ENCODE data around the gene FDCSP. TPM values are rescaled to one million over a fixed set of nuclear protein-coding genes. Genes with fewer than 3 reads are reported as not detected.

Gene FDCSP
- total and polyA plus RNA-seq, 9 of the 15 experiments (the other 6 are each of a cell fraction or from before 2014, with no cell fraction given): not detected

GRCh38 chr4:70183168-70183939 lies 42.6 kb upstream of the FDCSP start:
- ATAC-seq (peak; percentile 36; the same call in 1 of the 3 replicates), DNase-seq (ENCODE audit: extremely low read depth in 1 of 4, low spot score in 3 of 4) (peak; percentile 8 to 33 (median 17)), FAIRE-seq (no peak)
- Histone ChIP-seq H3K36me3 (ENCODE audit: control insufficient read depth, insufficient read depth, low read length) (no peaks in the 10 kb centered on the region), H2AFZ (ENCODE audit: low read depth, low read length) (no peak overlapping the region), H3K79me2 (ENCODE audit: control insufficient read depth, insufficient read depth, low read length) (no peaks in the 10 kb centered on the region), H3K27me3 (ENCODE audit: control insufficient read depth in 2 of 2, insufficient read depth in 2 of 2, low read length in 2 of 2) (no peaks in the 10 kb centered on the region), H3K9me1 (ENCODE audit: control insufficient read depth, insufficient read depth, low read length) (no peaks in the 10 kb centered on the region), H4K20me1 (replicated peaks; ENCODE audit: control insufficient read depth, insufficient read depth, low read length) (no peaks in the 10 kb centered on the region), H3K4me1 (replicated peaks in 1 of 2; ENCODE audit: control insufficient read depth in 2 of 2, insufficient read depth in 2 of 2, low read length in 2 of 2) (no peaks in the 10 kb centered on the region), H3K9me3 (replicated peaks; ENCODE audit: control insufficient read depth, insufficient read depth, low read depth, low read length) (no peaks in the 10 kb centered on the region), H3K4me3 (no peak overlapping the region), H3K4me2 (ENCODE audit: insufficient read depth, low read length) (no peak overlapping the region), H3K9ac (ENCODE audit: insufficient read depth in 1 of 2, low read depth in 2 of 2, low read length in 2 of 2) (no peak overlapping the region), H3K27ac (ENCODE audit: extremely low read depth, low read depth, low read length) (no peak overlapping the region)
- in situ Hi-C loops (cut with MboI) (no loop called here), intact Hi-C loops (cut with micrococcal nuclease) (no loop called here)
- ChIA-PET CTCF (ENCODE audit: low intra/inter-chr PET ratio) (no interaction called here), POLR2A (no interaction called here)
- WGBS (ENCODE audit: insufficient coverage, low coverage, missing lambda C conversion rate): 3% methylated on average over 6 of the region's 6 CpGs
- no TSS peak for BruUV-seq (replicated peaks)
- peak in 1 of 2 experiments; percentile 43; a peak in 3 of 4 replicates for TF ChIP-seq RAD21 (CRISPR knock-in tag; conservative IDR thresholded peaks at IDR 0.05 in 1 of 2, IDR thresholded peaks at IDR 0.05 in 1 of 2)
- no peak for TF ChIP-seq HCFC1 (IDR thresholded peaks at IDR 0.05; ENCODE audit: low read depth, low read length)
- TF ChIP-seq ETS2 (tag; IDR thresholded peaks at IDR 0.05; ENCODE audit: borderline replicate concordance, poor library complexity, severe bottlenecking): no peak
- TF ChIP-seq PTBP1 (IDR thresholded peaks at IDR 0.05; ENCODE audit: low read depth, low read length): no peak
- TF ChIP-seq RFX5 (IDR thresholded peaks at IDR 0.05; ENCODE audit: low read depth, low read length): no peak
- TF ChIP-seq, protein P1, sequence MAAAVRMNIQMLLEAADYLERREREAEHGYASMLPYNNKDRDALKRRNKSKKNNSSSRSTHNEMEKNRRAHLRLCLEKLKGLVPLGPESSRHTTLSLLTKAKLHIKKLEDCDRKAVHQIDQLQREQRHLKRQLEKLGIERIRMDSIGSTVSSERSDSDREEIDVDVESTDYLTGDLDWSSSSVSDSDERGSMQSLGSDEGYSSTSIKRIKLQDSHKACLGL (CRISPR knock-in tag; IDR thresholded peaks at IDR 0.05; ENCODE audit: borderline replicate concordance, poor library complexity, severe bottlenecking): no peak
- TF ChIP-seq, protein P2, sequence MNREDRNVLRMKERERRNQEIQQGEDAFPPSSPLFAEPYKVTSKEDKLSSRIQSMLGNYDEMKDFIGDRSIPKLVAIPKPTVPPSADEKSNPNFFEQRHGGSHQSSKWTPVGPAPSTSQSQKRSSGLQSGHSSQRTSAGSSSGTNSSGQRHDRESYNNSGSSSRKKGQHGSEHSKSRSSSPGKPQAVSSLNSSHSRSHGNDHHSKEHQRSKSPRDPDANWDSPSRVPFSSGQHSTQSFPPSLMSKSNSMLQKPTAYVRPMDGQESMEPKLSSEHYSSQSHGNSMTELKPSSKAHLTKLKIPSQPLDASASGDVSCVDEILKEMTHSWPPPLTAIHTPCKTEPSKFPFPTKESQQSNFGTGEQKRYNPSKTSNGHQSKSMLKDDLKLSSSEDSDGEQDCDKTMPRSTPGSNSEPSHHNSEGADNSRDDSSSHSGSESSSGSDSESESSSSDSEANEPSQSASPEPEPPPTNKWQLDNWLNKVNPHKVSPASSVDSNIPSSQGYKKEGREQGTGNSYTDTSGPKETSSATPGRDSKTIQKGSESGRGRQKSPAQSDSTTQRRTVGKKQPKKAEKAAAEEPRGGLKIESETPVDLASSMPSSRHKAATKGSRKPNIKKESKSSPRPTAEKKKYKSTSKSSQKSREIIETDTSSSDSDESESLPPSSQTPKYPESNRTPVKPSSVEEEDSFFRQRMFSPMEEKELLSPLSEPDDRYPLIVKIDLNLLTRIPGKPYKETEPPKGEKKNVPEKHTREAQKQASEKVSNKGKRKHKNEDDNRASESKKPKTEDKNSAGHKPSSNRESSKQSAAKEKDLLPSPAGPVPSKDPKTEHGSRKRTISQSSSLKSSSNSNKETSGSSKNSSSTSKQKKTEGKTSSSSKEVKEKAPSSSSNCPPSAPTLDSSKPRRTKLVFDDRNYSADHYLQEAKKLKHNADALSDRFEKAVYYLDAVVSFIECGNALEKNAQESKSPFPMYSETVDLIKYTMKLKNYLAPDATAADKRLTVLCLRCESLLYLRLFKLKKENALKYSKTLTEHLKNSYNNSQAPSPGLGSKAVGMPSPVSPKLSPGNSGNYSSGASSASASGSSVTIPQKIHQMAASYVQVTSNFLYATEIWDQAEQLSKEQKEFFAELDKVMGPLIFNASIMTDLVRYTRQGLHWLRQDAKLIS (CRISPR knock-in tag; IDR thresholded peaks at IDR 0.05): no peak
- TF ChIP-seq, protein P3, sequence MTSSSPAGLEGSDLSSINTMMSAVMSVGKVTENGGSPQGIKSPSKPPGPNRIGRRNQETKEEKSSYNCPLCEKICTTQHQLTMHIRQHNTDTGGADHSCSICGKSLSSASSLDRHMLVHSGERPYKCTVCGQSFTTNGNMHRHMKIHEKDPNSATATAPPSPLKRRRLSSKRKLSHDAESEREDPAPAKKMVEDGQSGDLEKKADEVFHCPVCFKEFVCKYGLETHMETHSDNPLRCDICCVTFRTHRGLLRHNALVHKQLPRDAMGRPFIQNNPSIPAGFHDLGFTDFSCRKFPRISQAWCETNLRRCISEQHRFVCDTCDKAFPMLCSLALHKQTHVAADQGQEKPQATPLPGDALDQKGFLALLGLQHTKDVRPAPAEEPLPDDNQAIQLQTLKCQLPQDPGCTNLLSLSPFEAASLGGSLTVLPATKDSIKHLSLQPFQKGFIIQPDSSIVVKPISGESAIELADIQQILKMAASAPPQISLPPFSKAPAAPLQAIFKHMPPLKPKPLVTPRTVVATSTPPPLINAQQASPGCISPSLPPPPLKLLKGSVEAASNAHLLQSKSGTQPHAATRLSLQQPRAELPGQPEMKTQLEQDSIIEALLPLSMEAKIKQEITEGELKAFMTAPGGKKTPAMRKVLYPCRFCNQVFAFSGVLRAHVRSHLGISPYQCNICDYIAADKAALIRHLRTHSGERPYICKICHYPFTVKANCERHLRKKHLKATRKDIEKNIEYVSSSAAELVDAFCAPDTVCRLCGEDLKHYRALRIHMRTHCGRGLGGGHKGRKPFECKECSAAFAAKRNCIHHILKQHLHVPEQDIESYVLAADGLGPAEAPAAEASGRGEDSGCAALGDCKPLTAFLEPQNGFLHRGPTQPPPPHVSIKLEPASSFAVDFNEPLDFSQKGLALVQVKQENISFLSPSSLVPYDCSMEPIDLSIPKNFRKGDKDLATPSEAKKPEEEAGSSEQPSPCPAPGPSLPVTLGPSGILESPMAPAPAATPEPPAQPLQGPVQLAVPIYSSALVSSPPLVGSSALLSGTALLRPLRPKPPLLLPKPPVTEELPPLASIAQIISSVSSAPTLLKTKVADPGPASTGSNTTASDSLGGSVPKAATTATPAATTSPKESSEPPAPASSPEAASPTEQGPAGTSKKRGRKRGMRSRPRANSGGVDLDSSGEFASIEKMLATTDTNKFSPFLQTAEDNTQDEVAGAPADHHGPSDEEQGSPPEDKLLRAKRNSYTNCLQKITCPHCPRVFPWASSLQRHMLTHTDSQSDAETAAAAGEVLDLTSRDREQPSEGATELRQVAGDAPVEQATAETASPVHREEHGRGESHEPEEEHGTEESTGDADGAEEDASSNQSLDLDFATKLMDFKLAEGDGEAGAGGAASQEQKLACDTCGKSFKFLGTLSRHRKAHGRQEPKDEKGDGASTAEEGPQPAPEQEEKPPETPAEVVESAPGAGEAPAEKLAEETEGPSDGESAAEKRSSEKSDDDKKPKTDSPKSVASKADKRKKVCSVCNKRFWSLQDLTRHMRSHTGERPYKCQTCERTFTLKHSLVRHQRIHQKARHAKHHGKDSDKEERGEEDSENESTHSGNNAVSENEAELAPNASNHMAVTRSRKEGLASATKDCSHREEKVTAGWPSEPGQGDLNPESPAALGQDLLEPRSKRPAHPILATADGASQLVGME (CRISPR knock-in tag; IDR thresholded peaks at IDR 0.05): no peak

Measured in K562 (cell line).